Neural cell (in vitro differentiated cells): Measurements from ENCODE around the gene SP140. TPM values are rescaled to one million over a fixed set of nuclear protein-coding genes. Genes with fewer than 3 reads are reported as not detected.

Experiments
- H2AFZ ChIP-seq: fragments of 200-600, 300-800 bp; sonication (generic), shearing (Covaris generic); 2 replicates; pipeline ENCODE4 v1.6.0; 2014; ENCODE audit warnings: low read depth, mild to moderate bottlenecking, antibody characterized with exemption, low read length, moderate library complexity
- H3F3A ChIP-seq: fragments of 200-600 bp; shearing (Covaris generic); 2 replicates; pipeline ENCODE4 v1.6.1; 2016; ENCODE audit warnings: mild to moderate bottlenecking, moderate library complexity, mixed read lengths, antibody characterized with exemption, low read length; ENCODE audit not compliant: insufficient read depth, poor library complexity, severe bottlenecking
- H3K27ac ChIP-seq: fragments of 200-600, 300-800 bp; sonication (generic), shearing (Covaris generic); 2 replicates; pipeline ENCODE4 v1.5.1; 2014; ENCODE audit warnings: mild to moderate bottlenecking, low read length, moderate library complexity
- H3K27me3 ChIP-seq: fragments of 300-800, 200-600 bp; sonication (generic), shearing (Covaris generic); 2 replicates; pipeline ENCODE4 v1.6.0; 2014; ENCODE audit warnings: mild to moderate bottlenecking, low read depth, low read length, moderate library complexity; ENCODE audit not compliant: insufficient read depth
- H3K36me3 ChIP-seq: fragments of 300-800, 200-600 bp; sonication (generic), shearing (Covaris generic); 2 replicates; pipeline ENCODE4 v1.5.1; 2014; ENCODE audit warnings: mild to moderate bottlenecking, antibody characterized with exemption, low read length, moderate library complexity; ENCODE audit not compliant: insufficient read depth
- H3K4me2 ChIP-seq: fragments of 300-800, 200-600 bp; sonication (generic), shearing (Covaris generic); 2 replicates; pipeline ENCODE4 v1.6.0; 2014; ENCODE audit warnings: mild to moderate bottlenecking, low read length
- H3K4me3 ChIP-seq: fragments of 300-800, 200-600 bp; sonication (generic), shearing (Covaris generic); 2 replicates; pipeline ENCODE4 v1.5.1; 2014; ENCODE audit warnings: mild to moderate bottlenecking, low read length, moderate library complexity
- H3K79me2 ChIP-seq: fragments of 200-600 bp; shearing (Covaris generic); replicated peaks from 2 replicates; pipeline ENCODE4 v1.6.0; 2014; ENCODE audit warnings: mild to moderate bottlenecking, low read length, moderate library complexity; ENCODE audit not compliant: insufficient read depth
- H3K9ac ChIP-seq: fragments of 300-800, 200-600 bp; sonication (generic), shearing (Covaris generic); 2 replicates; pipeline ENCODE4 v1.6.1; 2016; ENCODE audit warnings: mild to moderate bottlenecking, low read length, mixed read lengths
- H3K9me2 ChIP-seq: fragments of 200-600 bp; shearing (Covaris generic); 2 replicates; pipeline ENCODE4 v1.6.1; 2016; ENCODE audit warnings: mild to moderate bottlenecking, low read length, mixed read lengths; ENCODE audit not compliant: insufficient read depth
- H3K9me3 ChIP-seq: fragments of 200-600, 300-800 bp; sonication (generic), shearing (Covaris generic); 2 replicates; pipeline ENCODE4 v1.6.1; 2016; ENCODE audit warnings: mild to moderate bottlenecking, mixed run types, low read length, moderate library complexity, mixed read lengths
- H4K20me1 ChIP-seq: fragments of 200-600 bp; shearing (Covaris generic); 2 replicates; pipeline ENCODE4 v1.6.1; 2016; ENCODE audit warnings: mild to moderate bottlenecking, mixed run types; ENCODE audit not compliant: insufficient read depth
- EP300 ChIP-seq: fragments of 450-650 bp; conservative IDR thresholded peaks from 2 replicates; pipeline ENCODE4 v1.6.1; 2014; ENCODE audit warnings: antibody characterized with exemption, mild to moderate bottlenecking, moderate library complexity; ENCODE audit not compliant: poor library complexity, severe bottlenecking
- EZH2 ChIP-seq: fragments of 200-600, 300-800 bp; shearing (Covaris generic), sonication (generic); IDR thresholded peaks from 2 replicates; pipeline ENCODE4 v1.6.1; 2014; ENCODE audit warnings: antibody characterized with exemption, low read length, borderline replicate concordance, mild to moderate bottlenecking; ENCODE audit not compliant: insufficient read depth, poor library complexity, severe bottlenecking
- MXI1 ChIP-seq: fragments of 450-650 bp; conservative IDR thresholded peaks from 2 replicates; pipeline ENCODE4 v1.6.1; 2014; ENCODE audit warnings: antibody characterized with exemption, mild to moderate bottlenecking; ENCODE audit not compliant: poor library complexity, severe bottlenecking
- RAD21 ChIP-seq: fragments of 450-650 bp; conservative IDR thresholded peaks from 2 replicates; pipeline ENCODE4 v1.6.1; 2014; ENCODE audit warnings: antibody characterized with exemption, mild to moderate bottlenecking, moderate library complexity
- SMC3 ChIP-seq: fragments of 450-650 bp; conservative IDR thresholded peaks from 2 replicates; pipeline ENCODE4 v1.6.1; 2014; ENCODE audit warnings: antibody characterized with exemption, mild to moderate bottlenecking, moderate library complexity; ENCODE audit not compliant: poor library complexity
- polyA plus RNA-seq: library from polyadenylated mRNA; depleted of rRNA; stranded (reverse); fragments of >200 nt; gene quantifications from 2 replicates; pipeline ENCODE4 v1.2.3, GENCODE V29; 2014
- TF ChIP-seq, protein P1 (sequence below): IDR thresholded peaks from 2 replicates; pipeline ENCODE4 v1.6.1; 2012; ENCODE audit warnings: borderline replicate concordance

The SP140 gene
- polyA plus RNA-seq, 1 donor from 2014 or later, result 0.74 TPM

DNA sequence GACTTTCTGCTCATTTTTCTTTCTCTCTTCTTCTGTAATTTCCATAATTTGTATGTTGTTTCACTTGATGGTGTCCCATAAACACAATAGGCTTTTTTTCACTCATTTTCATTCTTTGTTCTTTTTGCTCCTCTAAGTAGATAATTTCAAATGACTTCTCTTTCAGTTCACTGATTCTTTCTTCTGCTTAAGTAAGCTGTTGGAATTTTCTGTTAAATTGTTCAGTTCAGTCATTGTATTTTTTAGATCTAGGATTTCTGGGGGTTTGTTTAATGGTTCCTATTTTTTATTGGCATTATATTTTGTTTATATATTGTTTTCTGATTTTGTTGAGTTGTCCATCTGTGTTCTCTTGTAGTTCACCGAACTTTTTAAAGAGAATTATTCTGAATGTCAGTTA lies 120.9 kb downstream of the SP140 start:
- no peaks in the 10 kb centered on the region for H3K27me3 ChIP-seq
- H4K20me1 ChIP-seq, result no peaks in the 10 kb centered on the region
- no peak overlapping the region for H2AFZ ChIP-seq
- H3K4me3 ChIP-seq, result no peak overlapping the region
- no peak overlapping the region for H3K4me2 ChIP-seq
- no peaks in the 10 kb centered on the region for H3K9me2 ChIP-seq
- no peak overlapping the region for H3K9ac ChIP-seq
- no peak overlapping the region for H3K27ac ChIP-seq
- no peaks in the 10 kb centered on the region for H3K36me3 ChIP-seq
- no peak for TF ChIP-seq EZH2
- no peak for TF ChIP-seq EP300
- no peaks in the 10 kb centered on the region for H3K9me3 ChIP-seq
- no peaks in the 10 kb centered on the region for H3K79me2 ChIP-seq
- H3F3A ChIP-seq, result no peaks in the 10 kb centered on the region

DNA sequence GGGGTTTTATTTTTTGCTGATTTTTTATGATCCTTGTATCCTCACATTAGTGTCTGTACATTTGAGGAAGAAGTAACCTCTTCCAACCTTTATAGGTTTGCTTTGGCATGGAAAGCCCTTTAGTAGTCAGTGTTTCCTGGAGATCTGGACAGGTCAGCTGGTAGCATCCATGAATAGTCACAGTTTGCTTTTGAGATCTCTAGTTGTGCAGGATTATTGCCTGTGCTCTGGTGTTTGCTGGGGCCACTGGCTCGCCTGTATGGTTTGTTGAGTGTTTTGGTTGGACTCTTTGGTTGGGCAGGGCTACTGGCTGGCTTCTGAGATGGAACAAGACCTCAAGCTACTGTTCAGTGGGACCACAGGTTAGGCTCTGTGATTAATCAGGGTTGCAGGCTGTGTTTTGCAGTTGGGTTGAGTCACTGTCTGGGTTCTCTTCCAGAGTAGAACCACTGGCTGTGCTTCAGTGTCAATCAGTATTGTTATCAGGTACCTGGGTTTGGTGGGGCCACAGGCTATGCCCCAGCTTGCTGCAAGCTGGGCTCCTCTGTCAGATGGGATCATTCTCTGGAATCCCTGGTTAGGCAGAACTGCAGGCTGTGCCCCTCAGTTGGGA lies 121.5 kb downstream of the SP140 start:
- no peak overlapping the region for H3K4me2 ChIP-seq
- no peak overlapping the region for H3K27ac ChIP-seq
- no peak overlapping the region for H3K4me3 ChIP-seq
- no peaks in the 10 kb centered on the region for H3K9me2 ChIP-seq
- TF ChIP-seq, protein P1, sequence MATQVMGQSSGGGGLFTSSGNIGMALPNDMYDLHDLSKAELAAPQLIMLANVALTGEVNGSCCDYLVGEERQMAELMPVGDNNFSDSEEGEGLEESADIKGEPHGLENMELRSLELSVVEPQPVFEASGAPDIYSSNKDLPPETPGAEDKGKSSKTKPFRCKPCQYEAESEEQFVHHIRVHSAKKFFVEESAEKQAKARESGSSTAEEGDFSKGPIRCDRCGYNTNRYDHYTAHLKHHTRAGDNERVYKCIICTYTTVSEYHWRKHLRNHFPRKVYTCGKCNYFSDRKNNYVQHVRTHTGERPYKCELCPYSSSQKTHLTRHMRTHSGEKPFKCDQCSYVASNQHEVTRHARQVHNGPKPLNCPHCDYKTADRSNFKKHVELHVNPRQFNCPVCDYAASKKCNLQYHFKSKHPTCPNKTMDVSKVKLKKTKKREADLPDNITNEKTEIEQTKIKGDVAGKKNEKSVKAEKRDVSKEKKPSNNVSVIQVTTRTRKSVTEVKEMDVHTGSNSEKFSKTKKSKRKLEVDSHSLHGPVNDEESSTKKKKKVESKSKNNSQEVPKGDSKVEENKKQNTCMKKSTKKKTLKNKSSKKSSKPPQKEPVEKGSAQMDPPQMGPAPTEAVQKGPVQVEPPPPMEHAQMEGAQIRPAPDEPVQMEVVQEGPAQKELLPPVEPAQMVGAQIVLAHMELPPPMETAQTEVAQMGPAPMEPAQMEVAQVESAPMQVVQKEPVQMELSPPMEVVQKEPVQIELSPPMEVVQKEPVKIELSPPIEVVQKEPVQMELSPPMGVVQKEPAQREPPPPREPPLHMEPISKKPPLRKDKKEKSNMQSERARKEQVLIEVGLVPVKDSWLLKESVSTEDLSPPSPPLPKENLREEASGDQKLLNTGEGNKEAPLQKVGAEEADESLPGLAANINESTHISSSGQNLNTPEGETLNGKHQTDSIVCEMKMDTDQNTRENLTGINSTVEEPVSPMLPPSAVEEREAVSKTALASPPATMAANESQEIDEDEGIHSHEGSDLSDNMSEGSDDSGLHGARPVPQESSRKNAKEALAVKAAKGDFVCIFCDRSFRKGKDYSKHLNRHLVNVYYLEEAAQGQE, result no peak
- TF ChIP-seq EZH2, result no peak
- no peak overlapping the region for H3K9ac ChIP-seq
- H3K36me3 ChIP-seq, result no peaks in the 10 kb centered on the region
- no peaks in the 10 kb centered on the region for H3K79me2 ChIP-seq
- no peaks in the 10 kb centered on the region for H3F3A ChIP-seq
- no peaks in the 10 kb centered on the region for H3K27me3 ChIP-seq
- no peaks in the 10 kb centered on the region for H4K20me1 ChIP-seq
- H3K9me3 ChIP-seq, result no peaks in the 10 kb centered on the region
- no peak overlapping the region for H2AFZ ChIP-seq

DNA sequence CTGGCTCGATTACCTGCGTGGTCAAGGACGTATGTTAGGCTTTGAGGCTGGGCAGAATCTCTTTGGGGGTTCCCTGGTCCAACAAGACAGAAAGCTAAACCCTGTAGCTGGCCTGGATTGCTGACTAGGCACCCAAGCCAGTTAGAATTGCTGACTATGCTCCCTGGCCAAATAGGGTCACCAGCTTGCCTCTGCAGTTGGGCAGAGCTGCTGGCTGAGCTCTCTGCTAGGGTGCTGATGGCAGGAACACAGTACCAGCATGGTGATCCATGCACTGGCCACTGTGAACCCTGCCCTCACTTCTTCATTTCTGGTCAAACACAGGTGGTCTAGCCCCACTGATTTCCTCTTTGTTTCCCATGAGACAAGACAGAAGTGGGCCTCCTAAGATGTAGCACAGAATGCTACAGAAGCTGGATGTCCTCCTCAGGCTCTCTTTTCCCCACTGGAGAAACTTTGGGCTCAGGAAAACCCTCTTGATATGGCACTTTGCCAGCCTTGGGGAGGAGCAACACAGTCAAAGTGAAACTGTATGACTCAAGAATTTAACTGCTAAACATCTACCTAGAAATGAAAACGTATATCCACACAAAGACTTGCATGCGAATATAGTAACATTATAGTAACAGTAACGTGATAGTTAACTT lies 122.2 kb downstream of the SP140 start:
- Histone ChIP-seq H3K9me2 (no peaks in the 10 kb centered on the region), H3F3A (no peaks in the 10 kb centered on the region), H3K9me3 (no peaks in the 10 kb centered on the region), H3K27me3 (no peaks in the 10 kb centered on the region), H2AFZ (no peak overlapping the region), H3K27ac (no peak overlapping the region), H3K36me3 (no peaks in the 10 kb centered on the region), H3K4me2 (no peak overlapping the region), H3K9ac (no peak overlapping the region), H4K20me1 (no peaks in the 10 kb centered on the region), H3K79me2 (no peaks in the 10 kb centered on the region), H3K4me3 (no peak overlapping the region)
- no peak for TF ChIP-seq MXI1
- TF ChIP-seq EZH2, result no peak
- TF ChIP-seq, protein P1, result no peak
- no peak for TF ChIP-seq SMC3
- no peak for TF ChIP-seq RAD21
